HL-60 (cell line): ENCODE results near the gene CMBL.

Experiments used
- DNase-seq, 2 experiments: peaks; one replicate each; pipeline ENCODE4 v3.0.0-alpha.2; 2010 to 2020; ENCODE audit warnings: low read depth in 1 of 2, low spot score in 1 of 2
- H3K27ac ChIP-seq: fragments of 250-450 bp; sonication (Bioruptor Pico); replicated peaks from 2 replicates; pipeline ENCODE4 v1.5.1; 2020; ENCODE audit warnings: mild to moderate bottlenecking, moderate library complexity
- H3K27me3 ChIP-seq: fragments of 250-450 bp; sonication (Bioruptor Pico); 2 replicates; pipeline ENCODE4 v1.5.1; 2021; ENCODE audit warnings: mild to moderate bottlenecking, moderate library complexity; ENCODE audit not compliant: insufficient read depth, poor library complexity, severe bottlenecking
- H3K4me3 ChIP-seq: replicated peaks from 2 replicates; pipeline ENCODE4 v1.5.1; 2011; ENCODE audit warnings: mild to moderate bottlenecking, control low read depth, low read length; ENCODE audit not compliant: insufficient read depth
- CTCF ChIP-seq: IDR thresholded peaks from one replicate; pipeline ENCODE4 v1.5.1; 2011; ENCODE audit warnings: low read length, control low read depth, inconsistent platforms; ENCODE audit not compliant: insufficient read depth
- GABPA ChIP-seq: IDR thresholded peaks from 2 replicates; pipeline ENCODE4 v1.6.1; 2012; ENCODE audit warnings: low read depth
- POLR2AphosphoS5 ChIP-seq: IDR thresholded peaks from 2 replicates; pipeline ENCODE4 v1.6.1; 2012; ENCODE audit warnings: low read depth
- SPI1 ChIP-seq: IDR thresholded peaks from 2 replicates; pipeline ENCODE4 v1.6.1; 2012; ENCODE audit warnings: low read depth, mild to moderate bottlenecking, borderline replicate concordance
- TF ChIP-seq, protein P1 (sequence below): IDR thresholded peaks from 2 replicates; pipeline ENCODE4 v1.6.1; 2012; ENCODE audit warnings: low read depth; ENCODE audit not compliant: insufficient replicate concordance

Gene CMBL

DNA sequence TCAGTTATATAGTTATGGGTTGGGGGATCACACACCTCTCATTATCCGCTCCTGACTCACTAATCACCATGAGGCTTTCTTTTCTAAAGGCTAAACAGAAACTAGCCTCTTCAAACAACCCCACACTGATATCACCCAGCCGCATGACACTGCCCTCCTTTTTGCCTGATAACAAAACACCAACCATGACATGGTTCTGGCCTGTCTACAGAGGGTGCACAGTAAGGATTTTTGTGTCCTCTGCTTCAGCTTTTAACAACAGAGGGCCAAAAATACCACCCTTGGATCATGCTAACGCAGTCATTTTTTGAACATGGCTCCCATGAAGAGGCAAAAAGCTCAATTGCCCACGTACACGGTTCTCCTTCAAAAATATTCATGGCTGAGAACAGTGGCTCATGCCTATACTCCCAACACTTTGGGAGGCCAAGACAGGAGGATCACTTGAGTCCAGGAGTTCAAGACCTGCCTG is 4.0 kb downstream of the CMBL start:
- H3K27ac ChIP-seq, result no peak overlapping the region
- DNase-seq, result no peak
- no peak overlapping the region for H3K4me3 ChIP-seq
- TF ChIP-seq CTCF (no peak), SPI1 (no peak), GABPA (no peak), POLR2AphosphoS5 (no peak)
- TF ChIP-seq, protein P1, sequence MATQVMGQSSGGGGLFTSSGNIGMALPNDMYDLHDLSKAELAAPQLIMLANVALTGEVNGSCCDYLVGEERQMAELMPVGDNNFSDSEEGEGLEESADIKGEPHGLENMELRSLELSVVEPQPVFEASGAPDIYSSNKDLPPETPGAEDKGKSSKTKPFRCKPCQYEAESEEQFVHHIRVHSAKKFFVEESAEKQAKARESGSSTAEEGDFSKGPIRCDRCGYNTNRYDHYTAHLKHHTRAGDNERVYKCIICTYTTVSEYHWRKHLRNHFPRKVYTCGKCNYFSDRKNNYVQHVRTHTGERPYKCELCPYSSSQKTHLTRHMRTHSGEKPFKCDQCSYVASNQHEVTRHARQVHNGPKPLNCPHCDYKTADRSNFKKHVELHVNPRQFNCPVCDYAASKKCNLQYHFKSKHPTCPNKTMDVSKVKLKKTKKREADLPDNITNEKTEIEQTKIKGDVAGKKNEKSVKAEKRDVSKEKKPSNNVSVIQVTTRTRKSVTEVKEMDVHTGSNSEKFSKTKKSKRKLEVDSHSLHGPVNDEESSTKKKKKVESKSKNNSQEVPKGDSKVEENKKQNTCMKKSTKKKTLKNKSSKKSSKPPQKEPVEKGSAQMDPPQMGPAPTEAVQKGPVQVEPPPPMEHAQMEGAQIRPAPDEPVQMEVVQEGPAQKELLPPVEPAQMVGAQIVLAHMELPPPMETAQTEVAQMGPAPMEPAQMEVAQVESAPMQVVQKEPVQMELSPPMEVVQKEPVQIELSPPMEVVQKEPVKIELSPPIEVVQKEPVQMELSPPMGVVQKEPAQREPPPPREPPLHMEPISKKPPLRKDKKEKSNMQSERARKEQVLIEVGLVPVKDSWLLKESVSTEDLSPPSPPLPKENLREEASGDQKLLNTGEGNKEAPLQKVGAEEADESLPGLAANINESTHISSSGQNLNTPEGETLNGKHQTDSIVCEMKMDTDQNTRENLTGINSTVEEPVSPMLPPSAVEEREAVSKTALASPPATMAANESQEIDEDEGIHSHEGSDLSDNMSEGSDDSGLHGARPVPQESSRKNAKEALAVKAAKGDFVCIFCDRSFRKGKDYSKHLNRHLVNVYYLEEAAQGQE, result no peak
- H3K27me3 ChIP-seq, result no peaks in the 10 kb centered on the region

DNA sequence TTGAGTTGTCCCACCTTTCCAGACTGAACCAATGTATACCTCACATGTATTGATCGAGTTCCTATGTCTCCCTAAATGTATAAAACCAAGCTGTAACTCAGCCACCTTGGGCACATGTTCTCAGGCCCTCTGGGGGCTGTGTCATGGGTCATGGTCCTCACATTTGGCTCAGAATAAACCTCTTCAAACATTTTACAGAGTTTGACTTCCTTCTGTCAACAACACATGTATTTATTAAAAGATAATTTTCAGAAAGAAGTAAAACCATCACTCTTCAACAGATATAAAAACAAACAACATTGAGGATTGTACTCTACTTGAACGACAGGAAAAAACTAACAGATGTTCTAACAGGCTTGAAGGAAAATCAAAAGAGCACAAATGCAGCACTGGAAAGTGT is 4.5 kb downstream of the CMBL start:
- Histone ChIP-seq H3K27me3 (no peaks in the 10 kb centered on the region), H3K27ac (no peak overlapping the region)
- TF ChIP-seq, protein P1, result no peak
- TF ChIP-seq SPI1 (no peak), POLR2AphosphoS5 (no peak), CTCF (no peak), GABPA (no peak)

DNA sequence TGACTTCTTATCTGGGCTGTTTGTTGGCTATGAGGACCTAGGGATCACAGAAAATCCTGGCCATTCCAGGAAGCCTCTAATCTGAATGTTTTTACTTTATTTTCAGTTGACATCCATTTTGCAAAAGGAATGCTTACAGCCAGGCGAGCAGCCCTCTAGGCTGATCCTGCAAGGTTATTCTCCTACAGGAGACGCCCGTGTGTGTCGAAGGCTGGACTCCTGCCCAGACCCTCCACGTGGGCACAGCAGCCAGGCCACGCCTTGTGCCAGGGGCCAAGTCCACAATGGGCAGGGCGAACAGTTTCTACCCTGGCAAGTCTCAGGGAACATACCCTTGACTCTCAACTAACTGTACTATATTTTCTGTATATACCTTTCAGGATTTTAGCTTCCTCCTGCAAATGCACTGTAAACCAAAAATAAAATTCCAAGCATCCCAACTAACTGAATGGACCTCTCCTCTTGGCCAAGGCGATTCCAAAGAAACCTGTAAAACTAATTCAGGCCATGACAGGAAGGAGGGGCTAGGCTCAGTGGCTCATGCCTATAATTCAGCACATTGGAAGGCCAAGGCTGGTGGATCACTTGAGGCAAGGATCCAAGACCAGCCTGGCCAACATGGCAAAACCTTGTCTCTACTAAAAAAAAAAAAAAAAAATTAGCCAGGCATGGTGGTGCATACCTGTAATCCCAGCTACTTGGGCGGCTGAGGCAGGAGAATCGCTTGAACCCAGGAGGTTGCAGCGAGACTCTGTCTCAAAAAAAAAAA is 5.7 kb downstream of the CMBL start:
- Histone ChIP-seq H3K27me3 (no peaks in the 10 kb centered on the region), H3K27ac (no peak overlapping the region), H3K4me3 (no peak overlapping the region)
- TF ChIP-seq, protein P1, result no peak
- TF ChIP-seq GABPA, result no peak
- no peak for TF ChIP-seq CTCF
- no peak for TF ChIP-seq SPI1
- no peak for TF ChIP-seq POLR2AphosphoS5
- DNase-seq, result no peak

More for the DNA sequence above, 4.5 kb downstream of the CMBL start:
- no peak for DNase-seq
- no peak overlapping the region for H3K4me3 ChIP-seq
